Measurements from ENCODE around the gene VPS33A. TPM values are rescaled to one million over a fixed set of nuclear protein-coding genes. Genes with fewer than 3 reads are reported as not detected.

The VPS33A gene
- total and polyA plus RNA-seq, 2 of the 8 experiments (the other 6 are each of a cell fraction or from before 2014, with no cell fraction given), result 16.4 to 41.8 TPM

- TF ChIP-seq POLR2A (IDR thresholded peaks at IDR 0.05; ENCODE audit: control extremely low read depth in 1 of 2, low read depth in 2 of 2, low read length in 2 of 2), result no peak
- TF ChIP-seq BACH1 (IDR thresholded peaks at IDR 0.05; ENCODE audit: low read length), result no peak
- TF ChIP-seq ZNF274 (IDR thresholded peaks at IDR 0.05; ENCODE audit: borderline replicate concordance, extremely low read depth, low read length), result no peak
- TF ChIP-seq RBBP5 (IDR thresholded peaks at IDR 0.05; ENCODE audit: borderline replicate concordance, low read depth, low read length), result no peak
- TF ChIP-seq RAD21 (IDR thresholded peaks at IDR 0.05 in 1 of 2, conservative IDR thresholded peaks at IDR 0.05 in 1 of 2; ENCODE audit: low read depth in 2 of 2, low read length in 2 of 2), result no peak
- TF ChIP-seq MAFK (IDR thresholded peaks at IDR 0.05; ENCODE audit: low read depth, low read length), result no peak
- no peak for TF ChIP-seq USF2 (IDR thresholded peaks at IDR 0.05; ENCODE audit: low read length)
Observed at GRCh38 chr12:122189626-122190475, 76.4 kb downstream of the VPS33A start (continued).
